Activated CD4-positive, alpha-beta T cell treated with anti-CD3 and anti-CD28 coated beads, Interleukin-2, Interleukin-4, amounts not matched to agents 100 ng/mL and 50 ng/mL, durations not matched to agents 16 hours and 8 hours (primary cell): ENCODE data around the gene SSRP1.
"Not testable (repeated sequence)": the region's sequence is repeated elsewhere in the genome, so short reads cannot be mapped to it uniquely, and the experiment has no call there.

ENCODE experiments used
- DNase-seq: peaks from one replicate; pipeline ENCODE4 v3.0.0-alpha.2; 2020; ENCODE audit warnings: low spot score

SSRP1 gene

DNA sequence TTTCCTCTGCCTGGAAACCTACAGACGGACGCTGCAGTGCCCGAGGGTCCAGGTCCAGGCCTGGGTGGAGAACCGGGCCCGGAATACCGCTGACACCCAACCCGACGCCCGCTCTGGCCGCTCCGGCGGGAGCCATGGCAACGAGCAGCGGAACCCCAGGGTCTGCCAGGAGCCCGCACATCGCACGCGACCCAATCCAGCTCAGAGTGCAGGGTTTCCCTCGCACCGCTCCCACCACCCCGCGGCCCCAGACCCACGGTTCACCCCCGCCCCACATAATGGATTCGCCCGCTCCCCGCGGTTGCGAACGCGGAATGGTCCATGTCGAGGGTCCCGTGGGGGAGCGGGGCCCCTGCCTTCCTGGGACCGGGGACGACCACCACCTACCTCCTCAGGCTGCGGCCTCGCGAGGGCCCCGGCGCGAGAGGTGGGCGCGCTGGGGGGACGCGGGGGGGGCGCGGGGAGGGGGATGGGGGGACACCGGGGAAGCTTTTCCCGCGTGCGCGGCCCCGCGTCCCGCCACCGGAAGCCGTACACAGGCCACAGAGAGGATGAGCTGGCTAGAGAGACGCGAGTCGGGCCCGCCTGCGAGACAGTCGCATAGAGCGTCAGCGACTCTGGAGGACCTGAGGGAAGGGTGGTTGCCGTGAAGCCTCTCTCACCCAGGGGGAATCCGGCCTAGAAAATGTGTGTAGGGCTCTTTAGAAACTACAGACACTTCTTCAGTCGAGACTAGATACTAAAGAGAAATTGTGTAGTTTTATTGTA lies at the start of gene SSRP1:
TSS of gene SSRP1 (minus strand) at position 550 of the 768 bp plus-strand sequence. CDS start 771 bp downstream, outside the sequence.
- peak; percentile 91 for DNase-seq

DNA sequence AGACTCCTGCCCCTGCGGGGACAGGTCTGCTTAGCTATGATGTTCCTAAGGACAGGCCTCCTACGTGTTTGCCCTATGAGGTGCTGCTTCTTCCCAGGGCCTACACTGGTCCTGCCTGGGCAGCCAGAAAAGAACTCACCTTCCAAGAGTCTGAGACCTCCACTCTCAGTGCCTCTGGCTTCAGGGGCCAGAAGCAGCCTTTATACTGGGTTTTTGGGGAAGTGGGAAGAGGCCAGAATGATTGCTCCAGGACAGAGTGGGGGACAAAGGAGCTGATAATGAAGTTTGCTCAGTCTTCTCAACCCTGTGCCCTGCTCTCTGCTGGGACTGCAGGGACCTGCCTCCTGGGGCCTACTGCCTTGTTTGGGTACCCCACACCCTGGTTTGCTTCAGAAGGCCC lies 45.3 kb upstream of the SSRP1 start, which contains the start of gene PRG3:
TSS of gene PRG3 (minus strand) at position 176 of the 400 bp plus-strand sequence. CDS start 442 bp downstream, outside the sequence.
- no peak for DNase-seq

DNA sequence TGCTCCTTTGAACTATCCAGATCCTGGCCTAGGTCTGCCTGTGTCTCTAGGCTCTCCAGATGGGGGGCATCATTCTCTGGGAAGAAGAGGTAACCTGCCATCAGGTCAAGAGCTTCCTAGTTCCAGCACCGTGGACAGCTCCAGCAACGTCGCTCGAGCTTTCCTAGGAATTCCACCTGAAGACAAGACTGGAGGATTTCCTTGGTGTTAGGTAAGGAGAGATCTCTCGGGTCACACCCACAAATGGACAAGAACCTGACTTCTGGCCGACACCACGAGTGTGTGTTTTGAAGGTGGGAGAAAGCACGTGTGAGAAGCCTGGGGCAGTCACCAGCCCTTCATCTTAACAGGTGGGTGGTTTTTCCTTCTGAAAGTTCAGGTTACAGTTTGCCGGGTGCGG lies 44.0 kb upstream of the SSRP1 start:
- DNase-seq = no peak

DNA sequence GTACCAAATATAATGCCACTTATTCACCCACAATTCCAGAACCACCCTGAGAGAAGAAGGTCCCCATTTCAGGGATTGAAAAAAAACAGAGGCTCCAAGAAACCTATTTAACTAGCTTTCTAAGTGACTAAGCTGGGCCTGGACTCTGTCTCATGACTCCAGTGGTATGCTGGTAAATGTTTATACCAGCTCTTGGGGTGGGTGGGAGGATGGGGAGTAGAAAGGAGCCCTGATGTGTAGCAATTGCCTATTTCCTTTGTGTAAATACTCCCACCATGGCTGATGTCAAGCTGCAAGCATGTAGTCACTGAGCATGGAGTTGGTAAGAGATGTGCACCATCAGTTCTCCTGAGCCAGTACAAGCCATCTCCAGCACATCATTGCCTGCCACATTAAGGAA lies 42.5 kb upstream of the SSRP1 start:
- DNase-seq = no peak

DNA sequence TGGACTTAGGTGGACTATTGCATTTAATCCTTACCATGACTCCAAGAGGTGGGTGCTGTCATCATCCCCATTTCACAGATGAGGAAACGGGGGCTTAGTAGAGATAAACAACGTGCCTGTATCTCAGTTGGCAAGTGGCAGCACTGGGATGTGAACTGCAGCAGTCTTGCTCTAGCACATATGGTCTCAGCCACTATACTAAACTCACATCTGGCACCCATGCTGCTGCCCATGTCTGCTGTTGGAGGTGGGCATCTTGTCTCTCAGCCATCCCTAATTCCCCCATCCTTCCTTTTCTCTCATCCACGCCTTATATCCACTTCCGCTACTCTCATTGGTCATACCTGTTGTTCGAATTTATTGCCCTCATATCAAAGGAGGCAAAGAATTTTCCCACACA lies 41.4 kb upstream of the SSRP1 start:
- no peak for DNase-seq

DNA sequence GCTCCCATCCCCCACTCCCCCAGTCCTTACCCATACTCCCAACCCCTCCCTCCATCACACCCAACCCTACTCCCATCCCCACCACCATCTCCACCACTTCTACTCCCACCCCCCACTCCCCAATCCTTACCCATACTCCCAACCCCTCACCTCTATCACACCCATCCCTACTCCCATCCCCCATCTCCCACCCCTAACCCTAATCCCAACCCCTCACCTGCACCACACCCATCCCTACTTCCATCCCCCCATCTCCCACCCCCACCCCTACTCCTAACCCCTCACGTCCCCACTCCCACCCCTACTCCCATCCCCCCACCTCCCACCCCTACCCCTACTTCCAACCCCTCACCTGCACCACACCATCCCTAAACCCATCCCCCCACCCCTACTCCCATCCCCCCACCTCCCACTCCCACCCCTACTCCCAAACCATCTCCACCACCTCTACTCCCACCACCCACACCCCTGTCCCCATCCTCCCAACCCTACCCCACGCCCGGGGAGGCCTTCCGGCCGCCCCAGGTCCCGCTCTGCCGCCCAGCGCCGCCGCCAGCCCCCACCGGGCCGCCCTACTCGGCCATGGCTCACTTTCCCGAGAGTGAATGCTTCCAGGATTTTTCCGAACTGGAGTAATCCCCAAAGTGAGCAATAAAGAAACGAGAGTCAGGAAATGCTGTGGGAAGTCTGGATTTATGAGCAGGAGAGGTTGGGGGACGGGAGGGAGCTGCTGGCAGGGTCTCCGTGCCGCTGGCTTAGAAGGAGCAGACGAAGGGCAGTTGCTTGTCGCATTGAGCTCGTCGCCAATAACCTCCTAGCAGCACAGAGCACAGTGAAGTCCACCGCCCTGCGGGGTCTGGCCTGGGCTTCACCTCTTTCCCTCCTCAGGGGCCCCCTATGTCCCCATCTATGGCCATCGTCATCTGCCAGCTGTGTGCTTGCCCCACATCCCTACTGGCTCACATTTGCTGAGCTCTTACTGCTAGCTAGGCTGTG lies 40.7 kb upstream of the SSRP1 start:
- no peak for DNase-seq

- DNase-seq = no peak
Measured at GRCh38 chr11:57375490-57375889, 39.8 kb upstream of the SSRP1 start.

DNA sequence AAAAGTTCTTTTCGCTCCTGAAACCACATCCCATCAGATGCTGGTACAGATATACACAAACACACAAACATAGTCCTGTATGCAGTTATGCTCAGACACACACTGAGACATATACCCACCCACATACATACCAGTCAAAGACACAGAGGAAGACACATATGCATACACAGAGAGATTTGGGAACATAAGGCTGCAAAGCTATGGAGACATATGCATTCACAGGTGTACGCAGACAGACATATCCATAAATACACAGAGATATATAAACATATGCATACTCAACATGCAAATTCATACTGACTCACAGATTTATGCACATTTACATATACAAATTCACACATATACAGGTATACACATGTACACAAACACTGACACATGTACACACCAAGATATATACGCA lies 39.3 kb upstream of the SSRP1 start:
- no peak for DNase-seq

DNA sequence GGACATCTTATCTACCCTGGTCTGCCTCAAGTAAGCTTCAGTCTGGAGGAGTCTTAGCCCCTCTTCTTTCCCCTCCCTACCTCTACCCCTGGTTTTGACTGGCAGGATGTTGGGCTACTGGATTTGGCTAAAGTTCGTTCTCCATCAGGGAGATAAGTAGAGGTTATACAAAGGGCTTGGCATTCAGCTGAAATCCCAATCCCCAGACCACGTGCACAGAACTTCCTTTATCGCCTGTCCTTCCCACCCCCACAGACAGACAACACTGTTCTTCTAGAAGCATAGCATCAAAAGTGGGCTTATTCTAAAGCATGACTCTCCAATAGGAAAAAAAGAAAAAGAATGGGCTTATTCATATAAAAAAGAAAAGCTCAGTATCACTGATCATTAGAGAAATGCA lies 37.5 kb upstream of the SSRP1 start:
- no peak for DNase-seq

- no peak for DNase-seq
Measured at GRCh38 chr11:57370941-57371340, 35.2 kb upstream of the SSRP1 start.

DNA sequence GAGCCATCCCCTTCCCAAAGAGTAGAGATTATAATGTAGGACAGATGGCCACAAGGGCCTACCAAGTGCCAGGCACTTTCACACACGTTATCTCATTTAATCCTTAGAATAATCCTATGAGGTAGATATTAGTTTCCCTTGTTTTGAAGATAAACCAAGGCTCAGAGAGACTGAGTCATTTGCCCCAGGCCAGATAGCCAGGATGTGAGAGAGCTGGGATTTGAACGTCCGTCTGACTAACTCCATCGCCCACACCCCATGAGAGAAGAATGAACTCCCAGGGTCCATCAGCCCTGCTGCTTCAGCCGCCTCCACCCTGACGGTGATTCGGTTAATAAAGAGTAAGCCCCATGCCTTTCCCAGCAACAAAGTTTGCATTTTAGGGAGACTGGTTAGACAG lies 34.6 kb upstream of the SSRP1 start:
- no peak for DNase-seq

- no peak for DNase-seq
Measured at GRCh38 chr11:57368845-57369232, 33.1 kb upstream of the SSRP1 start.

- DNase-seq = no peak
Measured at GRCh38 chr11:57368106-57368844, 32.6 kb upstream of the SSRP1 start.

- no peak for DNase-seq
Measured at GRCh38 chr11:57364851-57365660, 29.4 kb upstream of the SSRP1 start.

DNA sequence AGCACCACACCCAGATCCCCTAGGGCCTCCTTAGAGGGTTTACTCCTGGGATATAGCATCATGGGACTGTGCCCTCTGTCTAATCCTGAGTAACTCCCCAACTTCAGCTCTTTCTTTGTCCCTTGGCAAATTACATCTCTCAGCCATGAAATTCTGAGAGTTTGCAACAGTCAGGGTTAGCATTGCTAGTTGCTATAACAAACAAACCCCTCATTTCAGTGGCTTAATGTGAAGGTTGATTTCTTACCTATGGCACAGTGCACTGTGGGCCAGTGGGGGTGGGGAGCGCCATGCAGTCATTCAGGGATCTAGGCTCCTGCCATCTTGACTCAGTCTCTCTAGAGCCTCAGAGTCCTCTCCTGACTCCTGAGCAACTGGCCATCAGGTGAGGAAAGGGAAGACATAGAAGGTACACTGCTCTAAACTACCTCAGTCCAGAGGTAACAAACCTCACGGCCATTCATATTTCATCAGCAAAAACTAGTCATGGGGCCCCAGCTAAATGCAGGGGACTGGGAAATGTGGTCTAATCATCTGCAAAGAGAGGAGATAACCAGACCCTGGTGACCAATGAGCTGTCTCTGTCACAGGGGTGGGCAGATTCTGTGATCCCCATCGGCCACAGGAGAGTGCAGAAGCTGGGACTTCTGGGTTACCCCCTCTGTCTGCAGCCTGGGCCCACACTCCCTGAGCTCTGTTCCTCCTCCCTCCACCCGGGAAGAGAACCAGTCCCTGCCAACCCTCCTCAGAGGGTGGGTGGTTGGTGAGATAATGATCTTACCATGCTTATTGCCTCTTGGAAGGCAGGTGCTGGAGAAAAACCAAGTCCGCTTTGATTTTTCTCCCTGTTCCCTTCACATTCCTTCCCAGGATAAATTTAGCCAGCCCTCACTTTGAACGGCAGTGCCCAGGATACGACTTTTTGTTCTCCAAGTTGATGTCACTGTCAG lies 27.7 kb upstream of the SSRP1 start:
- DNase-seq = no peak

DNA sequence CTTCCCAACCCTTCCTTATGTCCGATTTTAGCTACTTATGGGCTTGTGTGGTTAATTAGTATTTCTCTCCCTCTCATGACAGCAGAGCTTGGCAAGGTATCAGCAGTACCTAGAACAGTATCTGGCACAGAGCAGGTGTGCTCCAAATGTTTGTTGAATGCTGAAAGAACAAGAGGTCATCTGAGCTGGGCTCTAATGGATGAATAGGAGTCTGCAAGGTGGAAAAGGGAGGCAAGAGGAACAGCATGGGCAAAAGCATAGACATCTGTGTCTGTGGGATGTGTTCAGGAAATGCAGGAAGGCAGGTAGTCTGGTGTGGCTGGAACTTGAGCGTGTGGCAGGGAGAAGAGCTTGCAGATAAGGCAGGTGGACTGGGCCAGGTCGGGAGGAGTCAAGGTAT lies 26.2 kb upstream of the SSRP1 start:
- DNase-seq = no peak

DNA sequence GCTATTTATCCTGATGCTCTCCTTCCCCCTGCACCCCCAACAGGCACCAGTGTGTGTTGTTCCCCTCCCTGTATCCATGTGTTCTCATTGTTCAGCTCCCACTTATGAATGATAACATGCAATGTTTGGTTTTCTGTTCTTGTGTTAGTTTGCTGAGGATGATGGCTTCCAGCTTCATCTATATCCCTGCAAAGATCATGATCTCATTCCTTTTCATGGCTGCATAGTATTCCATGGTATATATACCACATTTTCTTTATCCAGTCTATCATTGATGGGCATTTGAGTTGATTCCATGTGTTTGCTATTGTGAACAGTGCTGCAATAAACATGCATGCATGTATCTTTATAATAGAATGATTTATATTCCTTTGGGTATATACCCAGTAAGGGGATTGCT lies 25.7 kb upstream of the SSRP1 start:
- DNase-seq = not testable (repeated sequence)

DNA sequence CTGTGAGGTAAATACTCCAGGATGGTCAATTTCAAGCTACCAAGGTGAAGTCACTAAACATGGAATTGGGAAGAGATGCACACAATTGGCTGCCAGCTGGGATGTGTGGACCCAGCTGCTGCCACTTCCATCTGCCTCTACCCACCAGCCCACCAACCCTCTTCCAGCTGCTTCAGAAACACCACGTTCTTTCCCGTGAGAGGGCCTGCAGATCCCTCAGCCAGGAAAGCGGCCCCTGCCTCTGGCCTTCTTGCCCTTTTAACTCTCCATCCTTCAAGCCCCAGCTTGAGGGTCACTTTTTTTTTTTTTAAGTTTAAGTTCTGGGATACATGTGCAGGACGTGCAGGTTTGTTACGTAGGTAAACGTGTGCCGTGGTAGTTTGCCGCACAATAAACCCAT lies 25.3 kb upstream of the SSRP1 start:
- no peak for DNase-seq

GRCh38 chr11:57359896-57360690 lies 24.4 kb upstream of the SSRP1 start:
- no peak for DNase-seq
